ENCODE measurements around the gene FRYL. TPM values are rescaled to one million over a fixed set of nuclear protein-coding genes. Genes with fewer than 3 reads are reported as not detected.

The FRYL gene
- total RNA-seq, 4 donors from 2014 or later, result 62.5 to 119 (median 98.8) TPM

DNA sequence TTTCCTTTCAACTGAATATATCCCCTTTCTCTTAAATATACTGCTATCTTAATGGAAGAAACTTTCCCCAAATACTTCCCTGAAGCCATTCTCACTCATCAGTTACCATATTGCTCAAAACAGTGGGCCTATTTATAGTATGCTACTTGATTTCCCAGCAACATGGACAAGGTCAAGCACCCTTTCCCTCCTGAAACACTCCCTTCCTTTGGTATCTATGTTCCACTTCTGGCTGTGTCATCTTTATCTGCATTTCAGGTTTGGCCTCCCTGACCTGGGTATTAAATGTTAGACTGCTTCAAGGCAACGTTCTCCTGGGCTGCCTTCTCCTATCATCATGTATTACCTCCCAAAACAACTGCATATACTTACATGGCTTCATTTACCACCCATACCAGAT lies 188.7 kb downstream of the FRYL start:
- Histone ChIP-seq H3K9me3 (no peaks in the 10 kb centered on the region), H3K4me3 (no peak overlapping the region), H3K4me1 (no peaks in the 10 kb centered on the region), H3K27ac (no peak overlapping the region), H3K27me3 (no peaks in the 10 kb centered on the region), H3K36me3 (no peaks in the 10 kb centered on the region)
- intact Hi-C loops (cut with DNase I; ENCODE audit: low total_unique reads), result no loop called here
- no peak for TF ChIP-seq POLR2A (IDR thresholded peaks at IDR 0.05)
- TF ChIP-seq, protein P1, sequence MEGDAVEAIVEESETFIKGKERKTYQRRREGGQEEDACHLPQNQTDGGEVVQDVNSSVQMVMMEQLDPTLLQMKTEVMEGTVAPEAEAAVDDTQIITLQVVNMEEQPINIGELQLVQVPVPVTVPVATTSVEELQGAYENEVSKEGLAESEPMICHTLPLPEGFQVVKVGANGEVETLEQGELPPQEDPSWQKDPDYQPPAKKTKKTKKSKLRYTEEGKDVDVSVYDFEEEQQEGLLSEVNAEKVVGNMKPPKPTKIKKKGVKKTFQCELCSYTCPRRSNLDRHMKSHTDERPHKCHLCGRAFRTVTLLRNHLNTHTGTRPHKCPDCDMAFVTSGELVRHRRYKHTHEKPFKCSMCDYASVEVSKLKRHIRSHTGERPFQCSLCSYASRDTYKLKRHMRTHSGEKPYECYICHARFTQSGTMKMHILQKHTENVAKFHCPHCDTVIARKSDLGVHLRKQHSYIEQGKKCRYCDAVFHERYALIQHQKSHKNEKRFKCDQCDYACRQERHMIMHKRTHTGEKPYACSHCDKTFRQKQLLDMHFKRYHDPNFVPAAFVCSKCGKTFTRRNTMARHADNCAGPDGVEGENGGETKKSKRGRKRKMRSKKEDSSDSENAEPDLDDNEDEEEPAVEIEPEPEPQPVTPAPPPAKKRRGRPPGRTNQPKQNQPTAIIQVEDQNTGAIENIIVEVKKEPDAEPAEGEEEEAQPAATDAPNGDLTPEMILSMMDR (IDR thresholded peaks at IDR 0.05), result no peak
- no peak for DNase-seq

DNA sequence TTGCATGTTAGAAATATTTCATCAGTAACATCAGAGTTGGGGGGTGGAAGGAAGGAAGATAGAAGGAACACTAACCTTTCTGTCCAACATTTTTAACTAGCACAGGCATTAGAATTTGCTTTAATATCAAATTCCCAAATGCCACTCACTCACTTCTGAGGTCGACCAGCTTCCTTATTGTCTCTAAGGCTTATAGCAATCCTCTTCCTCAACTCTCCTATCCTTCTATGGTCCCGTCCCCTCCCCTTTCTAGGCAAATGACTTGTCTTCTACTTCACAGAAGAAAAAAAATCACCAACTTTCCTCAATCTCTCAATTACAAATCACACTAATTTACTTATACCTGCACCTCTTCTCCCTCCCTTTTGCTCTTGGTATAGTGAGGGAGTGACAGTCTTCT lies 189.2 kb downstream of the FRYL start:
- no peaks in the 10 kb centered on the region for H3K27me3 ChIP-seq
- no peaks in the 10 kb centered on the region for H3K9me3 ChIP-seq
- no peak for TF ChIP-seq POLR2A (IDR thresholded peaks at IDR 0.05)
- TF ChIP-seq, protein P1 (IDR thresholded peaks at IDR 0.05), result no peak
- DNase-seq, result no peak
- H3K36me3 ChIP-seq, result no peaks in the 10 kb centered on the region
- H3K4me3 ChIP-seq, result no peak overlapping the region
- intact Hi-C loops (cut with DNase I; ENCODE audit: low total_unique reads), result no loop called here
- no peaks in the 10 kb centered on the region for H3K4me1 ChIP-seq
- no peak overlapping the region for H3K27ac ChIP-seq

DNA sequence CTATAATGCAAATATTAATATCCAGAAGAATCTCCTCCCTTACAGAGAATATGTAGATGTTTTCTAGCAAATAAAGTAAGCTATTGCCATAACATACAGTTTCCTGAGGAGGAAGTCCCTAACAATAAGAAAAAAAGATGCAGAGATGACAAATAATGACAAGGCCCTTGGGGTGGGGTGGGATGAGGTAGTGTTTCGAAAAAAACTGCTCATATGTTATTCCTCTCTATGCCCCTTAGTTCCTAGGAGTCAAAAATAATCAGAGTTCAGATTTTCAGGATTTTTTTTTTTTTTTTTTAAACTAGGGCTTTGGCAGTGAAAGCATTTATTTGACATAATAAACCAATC lies 191.0 kb downstream of the FRYL start:
- H3K36me3 ChIP-seq, result no peaks in the 10 kb centered on the region
- H3K9me3 ChIP-seq, result no peaks in the 10 kb centered on the region
- intact Hi-C loops (cut with DNase I; ENCODE audit: low total_unique reads), result loop anchor here (10.0 kb wide), 1 partner anchor 376 kb away; no protein-coding TSS in a partner anchor
- no peak for DNase-seq
- H3K27me3 ChIP-seq, result no peaks in the 10 kb centered on the region
- no peak overlapping the region for H3K27ac ChIP-seq
- H3K4me1 ChIP-seq, result no peaks in the 10 kb centered on the region
- H3K4me3 ChIP-seq, result no peak overlapping the region
- TF ChIP-seq POLR2A (IDR thresholded peaks at IDR 0.05), result no peak
- TF ChIP-seq, protein P1 (IDR thresholded peaks at IDR 0.05), result no peak

DNA sequence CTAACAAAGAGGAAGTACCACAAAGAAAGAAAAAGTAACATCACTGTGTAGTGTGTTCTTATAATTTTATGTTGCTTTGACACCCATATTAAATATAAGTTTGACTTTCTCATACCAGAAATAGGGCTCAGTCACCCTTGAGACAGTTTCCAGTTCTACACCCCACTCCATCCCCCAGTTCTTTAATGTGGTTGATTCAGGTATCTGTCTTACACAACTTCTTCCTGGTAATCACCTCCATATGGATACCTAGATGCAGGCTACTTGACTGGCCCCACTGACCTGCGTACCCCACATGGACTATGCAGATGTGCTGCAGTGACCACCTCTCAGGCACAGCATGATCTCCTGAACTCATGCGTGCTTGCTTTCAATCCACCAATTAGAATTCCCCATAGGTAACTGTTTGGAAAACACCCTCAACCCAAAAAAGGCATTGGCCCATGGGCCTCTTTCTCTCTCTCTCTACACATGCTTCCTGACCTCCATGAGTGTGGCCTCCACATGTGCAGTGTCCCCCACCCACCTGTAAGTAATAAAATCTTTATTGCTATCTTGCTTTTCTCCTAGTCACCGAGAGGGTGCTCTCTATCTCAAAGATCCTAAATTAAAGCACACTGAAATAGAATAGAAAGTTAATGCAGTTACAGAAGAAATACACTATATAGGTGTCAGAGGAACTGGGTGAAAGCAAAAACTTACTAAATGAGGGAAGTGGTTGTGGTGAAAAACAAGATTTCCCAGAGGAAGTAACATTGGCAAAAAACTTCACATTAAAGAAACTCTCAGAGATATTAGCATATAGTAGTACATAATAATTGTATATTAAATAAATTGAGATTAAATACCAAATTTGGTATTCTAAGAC lies 191.6 kb downstream of the FRYL start:
- Histone ChIP-seq H3K9me3 (no peaks in the 10 kb centered on the region), H3K4me1 (no peaks in the 10 kb centered on the region), H3K27me3 (no peaks in the 10 kb centered on the region), H3K4me3 (no peak overlapping the region), H3K27ac (no peak overlapping the region), H3K36me3 (no peaks in the 10 kb centered on the region)
- no peak for TF ChIP-seq POLR2A (IDR thresholded peaks at IDR 0.05)
- TF ChIP-seq, protein P1 (IDR thresholded peaks at IDR 0.05), result no peak
- intact Hi-C loops (cut with DNase I; ENCODE audit: low total_unique reads), result loop anchor here (10.0 kb wide), 1 partner anchor 376 kb away; no protein-coding TSS in a partner anchor
- DNase-seq, result no peak

DNA sequence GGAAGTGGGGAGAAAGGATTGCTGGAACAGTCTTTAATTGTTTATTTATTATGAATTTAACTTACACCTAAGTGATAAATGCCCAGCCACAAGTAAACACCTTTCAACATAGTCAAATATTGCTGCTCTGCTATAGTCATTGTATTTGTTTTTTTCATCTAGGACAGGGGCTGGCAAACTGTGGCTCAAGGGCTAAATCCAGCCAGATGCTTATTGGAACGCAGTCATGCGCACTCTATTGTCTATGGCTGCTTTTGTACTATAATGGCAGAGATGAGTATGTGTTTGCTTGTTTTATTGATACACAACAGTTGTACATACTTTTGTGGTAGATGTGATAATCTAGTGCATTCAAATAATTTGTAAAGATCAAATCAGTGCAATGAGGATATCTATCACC lies 194.7 kb downstream of the FRYL start:
- no peak overlapping the region for H3K4me3 ChIP-seq
- H3K4me1 ChIP-seq, result no peaks in the 10 kb centered on the region
- no peak for TF ChIP-seq POLR2A (IDR thresholded peaks at IDR 0.05)
- TF ChIP-seq, protein P1 (IDR thresholded peaks at IDR 0.05), result no peak
- H3K27me3 ChIP-seq, result no peaks in the 10 kb centered on the region
- intact Hi-C loops (cut with DNase I; ENCODE audit: low total_unique reads), result loop anchor here (10.0 kb wide), 1 partner anchor 379 kb away; no protein-coding TSS in a partner anchor
- no peaks in the 10 kb centered on the region for H3K9me3 ChIP-seq
- no peak for DNase-seq
- no peaks in the 10 kb centered on the region for H3K36me3 ChIP-seq
- no peak overlapping the region for H3K27ac ChIP-seq

All from uterus (tissue), 4 donors.